Adrenal gland (tissue), 12 donors: ENCODE measurements around the gene DDX56. TPM values are rescaled to one million over a fixed set of nuclear protein-coding genes. Genes with fewer than 3 reads are reported as not detected.
A peak's percentile ranks its signal among the peaks of the same experiment; 100 is the strongest.

Experiments
- DNase-seq, 7 donors: peaks; one replicate each; pipeline ENCODE4 v3.0.0-alpha.2; 2019 to 2020
- H3K27ac ChIP-seq, 5 donors: fragments of 200-600 bp; sonication (generic) in 4 of 5; 1 replicate in 3 of 5; 2 replicates in 2 of 5; pipeline versions ENCODE4 v1.5.1 to v1.8.0; 2016 to 2020; ENCODE audit warnings: mild to moderate bottlenecking in 1 of 5
- H3K27me3 ChIP-seq: fragments of 200-600 bp; 2 replicates; pipeline ENCODE4 v1.8.0; 2021
- H3K36me3 ChIP-seq, 2 donors: fragments of 200-600 bp; replicated peaks in 1 of 2; 1 replicate in 1 of 2; 2 replicates in 1 of 2; pipeline versions ENCODE4 v1.5.1 to v1.8.0; 2018 to 2022
- H3K4me1 ChIP-seq, 2 donors: fragments of 200-600 bp; replicated peaks in 1 of 2; 1 replicate in 1 of 2; 2 replicates in 1 of 2; pipeline versions ENCODE4 v1.5.1 to v1.8.0; 2018 to 2021
- H3K4me3 ChIP-seq, 4 donors: fragments of 200-600 bp; sonication (generic) in 3 of 4; one replicate each; pipeline ENCODE4 v1.5.1; 2016 to 2018
- H3K9me3 ChIP-seq, 3 donors: fragments of 200-600 bp; sonication (generic) in 1 of 3; replicated peaks in 1 of 3; 1 replicate in 2 of 3; 2 replicates in 1 of 3; pipeline versions ENCODE4 v1.5.1 to v1.8.0; 2016 to 2021
- POLR2A ChIP-seq, 2 donors: fragments of 450-650 bp; IDR thresholded peaks; one replicate each; pipeline ENCODE4 v1.6.1; 2017; ENCODE audit warnings: antibody characterized with exemption in 2 of 2, mild to moderate bottlenecking in 2 of 2, moderate library complexity in 1 of 2
- WGBS, 4 donors: extraction: QIAGEN DNeasy Blood & Tissue Kit in 2 of 4; methylation state at CpG; one replicate each; pipeline versions ENCODE4 v1.1.5 to v1.1.7; 2013 to 2017; 5-methylcytosine and 5-hydroxymethylcytosine counted together
- intact Hi-C, 2 donors: fragments of 100-400 bp; cut with DNase I; formaldehyde crosslinking; loops; one replicate each; pipeline versions ENCODE4 v1.14.1 to v1.15.0; 2022 to 2023
- polyA plus RNA-seq, 3 donors: library from polyadenylated mRNA; stranded (reverse); fragments of 200-250 nt in 2 of 3; fragments of 350-450 nt in 1 of 3; fragmentation: Illumina TruSeq in 1 of 3; extraction: RNeasy Lipid Tissue Mini Kit (QIAGEN cat#74804) in 1 of 3; gene quantifications; one replicate each; pipeline ENCODE4 v1.2.3, GENCODE V29; 2013 to 2014
- total RNA-seq, 9 donors: library from RNA; depleted of rRNA in 4 of 9; stranded (reverse); fragments of >200 nt in 4 of 9; fragments of 120-200 nt in 1 of 9; fragmentation: NEBNext Ultra II Directional in 1 of 9; extraction: Animal tissue kit (Norgen Biotek cat#: 25700) in 1 of 9; gene quantifications; one replicate each; pipeline versions ENCODE4 v1.1.0 to v1.2.4, GENCODE V29; 2013 to 2023
- TF ChIP-seq, protein P1 (sequence below), 6 experiments: fragments of 450-650 bp in 4 of 6; fragments of 200-600 bp in 2 of 6; sonication (generic) in 1 of 6; IDR thresholded peaks; 1 replicate in 5 of 6; 2 replicates in 1 of 6; pipeline versions ENCODE4 v1.5.1 to v1.8.0; 2016 to 2021; ENCODE audit warnings: antibody characterized with exemption in 6 of 6, mild to moderate bottlenecking in 2 of 6, moderate library complexity in 1 of 6
- donor health status: healthy with polysubstance abuse.
- donor health status: Bipolar disorder and iron deficiency.
- donor health status: DM: yes; HTN: yes; CAD: no.
- donor health status: DM: no; HTN: no; CAD: no.
- donor health status: DM: no; HTN: no; CAD: no.
- donor health status: DM: yes; HTN: yes; CAD: no.

The DDX56 gene
- total and polyA plus RNA-seq, 12 donors, result 35.9 to 543 (median 72.8) TPM

DNA sequence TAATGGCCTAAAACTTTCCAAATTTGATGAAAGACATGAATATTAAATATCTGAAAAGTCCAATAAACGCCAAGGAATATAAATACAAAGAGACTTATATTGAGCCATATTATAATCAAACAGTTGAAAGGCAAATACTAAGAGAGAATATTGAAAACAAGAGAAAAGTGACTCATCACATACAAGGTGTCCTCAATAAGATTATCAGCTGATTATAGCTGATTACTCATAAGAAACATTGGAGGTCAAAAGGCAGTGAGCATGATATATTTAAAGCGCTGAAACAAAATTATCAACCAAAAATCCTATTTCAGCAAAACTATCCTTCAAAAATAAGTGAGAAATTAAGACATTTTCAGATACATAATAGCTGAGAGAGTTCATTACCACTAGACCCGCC, 24.8 kb downstream of the DDX56 start:
- H3K27ac ChIP-seq, result no peak overlapping the region
- no peaks in the 10 kb centered on the region for H3K36me3 ChIP-seq
- no peaks in the 10 kb centered on the region for H3K9me3 ChIP-seq
- TF ChIP-seq, protein P1, sequence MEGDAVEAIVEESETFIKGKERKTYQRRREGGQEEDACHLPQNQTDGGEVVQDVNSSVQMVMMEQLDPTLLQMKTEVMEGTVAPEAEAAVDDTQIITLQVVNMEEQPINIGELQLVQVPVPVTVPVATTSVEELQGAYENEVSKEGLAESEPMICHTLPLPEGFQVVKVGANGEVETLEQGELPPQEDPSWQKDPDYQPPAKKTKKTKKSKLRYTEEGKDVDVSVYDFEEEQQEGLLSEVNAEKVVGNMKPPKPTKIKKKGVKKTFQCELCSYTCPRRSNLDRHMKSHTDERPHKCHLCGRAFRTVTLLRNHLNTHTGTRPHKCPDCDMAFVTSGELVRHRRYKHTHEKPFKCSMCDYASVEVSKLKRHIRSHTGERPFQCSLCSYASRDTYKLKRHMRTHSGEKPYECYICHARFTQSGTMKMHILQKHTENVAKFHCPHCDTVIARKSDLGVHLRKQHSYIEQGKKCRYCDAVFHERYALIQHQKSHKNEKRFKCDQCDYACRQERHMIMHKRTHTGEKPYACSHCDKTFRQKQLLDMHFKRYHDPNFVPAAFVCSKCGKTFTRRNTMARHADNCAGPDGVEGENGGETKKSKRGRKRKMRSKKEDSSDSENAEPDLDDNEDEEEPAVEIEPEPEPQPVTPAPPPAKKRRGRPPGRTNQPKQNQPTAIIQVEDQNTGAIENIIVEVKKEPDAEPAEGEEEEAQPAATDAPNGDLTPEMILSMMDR (IDR thresholded peaks at IDR 0.05), result no peak
- TF ChIP-seq POLR2A (IDR thresholded peaks at IDR 0.05), result no peak
- H3K4me3 ChIP-seq, result no peak overlapping the region
- no peaks in the 10 kb centered on the region for H3K27me3 ChIP-seq
- H3K4me1 ChIP-seq, result peaks cover 0 to 9% of the 10 kb centered on the region in 2 donors
- DNase-seq, result no peak
- intact Hi-C loops, result no loop called here
- 69 to 80% (median 72%) methylated on average over 3 of the region's 3 CpGs for WGBS, 4 donors

DNA sequence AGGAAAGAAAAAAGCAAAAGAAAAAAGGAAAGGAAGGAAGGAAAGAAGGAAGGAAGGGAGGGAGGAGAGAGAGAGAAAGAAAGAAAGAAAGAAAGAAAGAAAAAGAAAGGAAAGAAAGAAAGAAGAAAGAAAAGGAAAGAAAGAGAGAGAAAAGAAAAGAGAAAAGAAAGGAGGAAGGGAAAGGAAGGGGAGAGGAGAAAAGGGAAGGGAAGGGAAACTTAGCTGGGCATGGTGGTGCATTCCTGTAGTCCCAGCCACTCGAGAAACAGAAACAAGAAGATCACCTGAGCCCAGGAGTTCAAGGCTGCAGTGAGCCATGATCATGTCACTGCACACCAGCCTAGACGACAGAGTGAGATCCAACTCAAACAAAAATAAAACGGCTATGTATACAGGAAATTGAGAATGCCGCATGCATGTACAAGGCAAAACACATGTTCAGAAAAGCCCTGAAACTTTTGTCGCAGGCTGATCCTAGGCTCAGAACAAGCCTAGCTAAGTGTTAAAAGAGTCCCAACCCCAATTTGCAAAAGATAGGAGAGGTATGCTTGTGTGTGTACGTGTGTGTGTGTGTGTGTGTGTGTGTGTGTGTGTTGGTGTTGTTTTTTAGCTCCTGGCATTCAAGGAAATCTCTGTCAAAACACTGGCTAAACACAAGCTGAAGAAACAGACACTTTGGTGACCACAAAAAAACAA, 26.0 kb downstream of the DDX56 start:
- H3K4me1 ChIP-seq, result peaks cover 0 to 9% of the 10 kb centered on the region in 2 donors
- 30 to 41% (median 39%) methylated on average over 6 of the region's 6 CpGs for WGBS, 4 donors
- DNase-seq, result no peak
- intact Hi-C loops, result no loop called here
- H3K4me3 ChIP-seq, result no peak overlapping the region
- no peaks in the 10 kb centered on the region for H3K9me3 ChIP-seq
- no peaks in the 10 kb centered on the region for H3K36me3 ChIP-seq
- H3K27ac ChIP-seq, result no peak overlapping the region
- H3K27me3 ChIP-seq, result no peaks in the 10 kb centered on the region
- TF ChIP-seq, protein P1 (IDR thresholded peaks at IDR 0.05), result no peak
- no peak for TF ChIP-seq POLR2A (IDR thresholded peaks at IDR 0.05)

DNA sequence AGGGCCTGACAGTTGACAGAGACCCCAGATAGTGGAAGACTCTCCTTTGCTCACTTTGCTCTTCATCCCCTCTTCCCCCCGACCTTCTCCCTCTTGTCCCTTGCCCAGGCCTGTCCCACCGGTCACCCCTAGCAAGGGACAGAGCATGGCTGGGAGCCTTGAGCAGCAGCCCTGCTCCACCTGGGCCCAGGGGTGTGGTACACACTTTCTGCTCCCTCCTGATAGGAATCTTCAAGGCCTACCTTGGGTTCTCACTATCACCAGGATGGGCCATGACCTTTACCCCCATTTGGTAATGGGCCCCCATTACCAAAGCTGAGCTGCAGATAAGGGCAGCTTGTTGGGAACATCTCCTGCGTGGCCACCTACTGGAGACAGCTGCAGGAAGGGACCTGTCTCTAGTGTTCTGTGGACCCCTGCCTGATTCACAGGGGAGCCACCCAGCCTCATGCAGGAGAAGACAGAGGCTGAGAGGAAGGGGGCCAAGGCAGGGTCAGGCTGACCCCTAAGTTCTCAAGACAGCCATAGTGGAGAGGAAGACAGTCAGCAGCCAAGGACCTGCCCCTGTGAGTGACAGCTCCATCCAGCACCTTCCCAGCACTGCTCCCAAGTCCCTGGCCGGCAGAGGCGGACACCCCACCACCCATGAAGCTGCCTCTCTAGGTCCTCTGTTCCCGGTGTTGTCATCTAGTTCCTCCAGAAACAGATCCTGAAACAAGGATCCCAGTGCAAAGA, 31.7 kb downstream of the DDX56 start:
- DNase-seq, result no peak
- TF ChIP-seq POLR2A (IDR thresholded peaks at IDR 0.05), result no peak
- TF ChIP-seq, protein P1 (IDR thresholded peaks at IDR 0.05), result no peak
- Histone ChIP-seq H3K27ac (no peak overlapping the region), H3K4me3 (no peak overlapping the region), H3K27me3 (no peaks in the 10 kb centered on the region), H3K4me1 (no peaks in the 10 kb centered on the region), H3K9me3 (no peaks in the 10 kb centered on the region), H3K36me3 (no peaks in the 10 kb centered on the region)
- WGBS, 4 donors, result 86 to 97% (median 92%) methylated on average over 6 of the region's 6 CpGs
- intact Hi-C loops, result no loop called here

DNA sequence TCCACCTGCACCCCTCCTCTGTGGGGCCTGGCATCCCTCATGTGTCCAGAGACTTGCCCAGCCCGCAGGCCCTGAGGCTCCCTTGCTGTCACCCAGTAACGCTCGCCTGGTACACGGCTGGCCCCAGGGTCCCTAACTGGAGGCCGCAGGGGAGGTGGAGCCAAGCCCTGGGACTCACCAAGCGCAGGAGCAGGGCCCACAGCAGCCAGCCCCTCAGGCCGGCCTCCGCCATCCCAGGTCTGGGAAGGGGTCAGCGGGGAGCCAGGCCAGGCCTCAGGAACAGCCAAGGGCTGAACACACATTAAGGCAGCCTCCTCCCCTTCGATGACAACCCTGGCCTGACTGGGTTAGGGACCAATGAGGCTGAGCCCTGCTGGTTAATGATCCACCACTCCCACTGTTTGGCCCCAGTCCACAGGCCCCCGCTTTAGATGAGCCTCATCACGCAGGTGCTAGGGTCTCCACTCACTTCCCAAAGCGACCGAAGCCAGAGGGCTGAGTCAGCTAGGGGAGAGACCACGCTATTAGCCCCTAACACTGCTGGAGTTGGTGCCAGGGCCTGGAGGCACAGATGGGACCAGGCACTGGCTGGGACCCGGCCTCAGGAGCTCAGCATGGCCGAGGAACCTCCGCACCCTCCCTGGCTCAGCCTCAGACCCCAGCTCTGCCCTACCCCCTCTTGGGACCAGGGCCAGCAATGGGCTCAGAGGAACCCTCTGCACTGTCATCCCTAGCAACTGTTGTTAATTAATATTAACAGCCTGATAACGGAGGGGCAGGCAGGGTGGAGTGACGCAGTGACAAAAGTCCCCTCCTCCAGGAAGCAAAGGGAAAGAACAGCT, 32.5 kb downstream of the DDX56 start, which contains the start of gene NPC1L1:
Gene NPC1L1 (minus strand): TSS at position 303 of the 842 bp plus-strand sequence. CDS start 71 bp downstream, at position 232.
- intact Hi-C loops, result no loop called here
- H3K27ac ChIP-seq, result no peak within 1 kb of the TSS

More for the DNA sequence above, 32.5 kb downstream of the DDX56 start, which contains the start of gene NPC1L1:
- H3K27me3 ChIP-seq, result no peaks in the 10 kb centered on the region
- 71 to 88% (median 85%) methylated on average over 10 to 20 of the region's 20 CpGs for WGBS, 4 donors
- H3K4me1 ChIP-seq, result no peaks in the 10 kb centered on the region
- peak in 1 of 7 donors; percentile 66 for DNase-seq
- no peaks in the 10 kb centered on the region for H3K9me3 ChIP-seq
- TF ChIP-seq, protein P1 (IDR thresholded peaks at IDR 0.05), result no peak
- no peak for TF ChIP-seq POLR2A (IDR thresholded peaks at IDR 0.05)
- no peaks in the 10 kb centered on the region for H3K36me3 ChIP-seq
- no peak within 1 kb of the TSS for H3K4me3 ChIP-seq
